ENCODE data around the gene YIF1A. TPM values are rescaled to one million over a fixed set of nuclear protein-coding genes. Genes with fewer than 3 reads are reported as not detected.
"Not testable (repeated sequence)": the region's sequence is repeated elsewhere in the genome, so short reads cannot be mapped to it uniquely, and the experiment has no call there.

YIF1A gene
- total RNA-seq, 2 experiments from 2014 or later = 57.2 to 73.4 TPM

DNA sequence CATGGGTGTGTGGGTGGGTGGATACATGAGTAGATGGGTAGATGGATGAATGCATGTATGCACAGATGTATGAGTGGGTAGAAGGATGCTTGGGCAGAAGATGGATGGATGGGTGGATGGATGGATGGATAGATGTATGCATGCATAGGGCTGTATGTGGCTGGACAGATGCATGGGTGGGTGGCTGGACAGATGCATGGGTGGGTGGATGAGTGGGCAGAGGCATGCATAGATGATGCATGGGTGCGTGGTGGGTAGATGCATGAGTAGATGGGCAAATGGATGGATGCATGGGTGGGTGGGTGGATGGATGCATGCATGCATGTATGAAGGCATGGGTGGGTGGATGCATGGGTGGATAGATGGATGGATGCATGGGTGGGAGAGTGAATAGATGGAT lies 34.7 kb upstream of the YIF1A start:
- Histone ChIP-seq H3K27ac (ENCODE audit: low read depth, low read length, poor library complexity, severe bottlenecking) (no peak overlapping the region), H3K4me3 (ENCODE audit: low read depth, low read length, poor library complexity, severe bottlenecking) (no peak overlapping the region), H4K20me1 (ENCODE audit: insufficient read depth, low read length) (no peaks in the 10 kb centered on the region), H3K4me1 (ENCODE audit: insufficient read depth, low read length, poor library complexity, severe bottlenecking) (peaks cover 48% of the 10 kb centered on the region), H3K36me3 (ENCODE audit: insufficient read depth, low read length) (no peaks in the 10 kb centered on the region), H3K9me3 (ENCODE audit: low read length) (no peaks in the 10 kb centered on the region), H3K79me2 (ENCODE audit: insufficient read depth, low read depth, low read length) (no peaks in the 10 kb centered on the region), H3K4me2 (ENCODE audit: low read length) (no peak overlapping the region), H2AFZ (ENCODE audit: low read length) (no peak overlapping the region), H3K9me2 (ENCODE audit: insufficient read depth, low read length) (no peaks in the 10 kb centered on the region)
- ChIA-PET POLR2A (interaction anchor here (0.6 kb wide), 1 partner anchor 57 kb away, joined by 3 read pairs; no protein-coding TSS in a partner anchor), CTCF (ENCODE audit: unreplicated experiment) (no interaction called here)
- TF ChIP-seq CTCF (conservative IDR thresholded peaks at IDR 0.05; ENCODE audit: low read length) = no peak
- TF ChIP-seq EZH2phosphoT487 (IDR thresholded peaks at IDR 0.05; ENCODE audit: borderline replicate concordance, low read depth, low read length) = no peak
- no TSS peak for BruUV-seq (replicated peaks)
- intact Hi-C loops (cut with micrococcal nuclease; ENCODE audit: unreplicated experiment) = no loop called here
- no peak for DNase-seq (ENCODE audit: low spot score)

GRCh38 chr11:66322732-66323427 lies 33.9 kb upstream of the YIF1A start:
- no TSS peak for BruUV-seq (replicated peaks)
- no peak overlapping the region for H3K27ac ChIP-seq (ENCODE audit: low read depth, low read length, poor library complexity, severe bottlenecking)
- H4K20me1 ChIP-seq (ENCODE audit: insufficient read depth, low read length) = no peaks in the 10 kb centered on the region
- H3K4me2 ChIP-seq (ENCODE audit: low read length) = no peak overlapping the region
- DNase-seq (ENCODE audit: low spot score) = no peak
- CTCF ChIA-PET (ENCODE audit: unreplicated experiment) = no interaction called here
- H3K79me2 ChIP-seq (ENCODE audit: insufficient read depth, low read depth, low read length) = no peaks in the 10 kb centered on the region
- intact Hi-C loops (cut with micrococcal nuclease; ENCODE audit: unreplicated experiment) = no loop called here
- H3K9me3 ChIP-seq (ENCODE audit: low read length) = no peaks in the 10 kb centered on the region
- no peak overlapping the region for H2AFZ ChIP-seq (ENCODE audit: low read length)
- POLR2A ChIA-PET = interaction anchor here (1.0 kb wide), 1 partner anchor 10 kb away, joined by 3 read pairs; no protein-coding TSS in a partner anchor
- no peak for TF ChIP-seq EZH2phosphoT487 (IDR thresholded peaks at IDR 0.05; ENCODE audit: borderline replicate concordance, low read depth, low read length)
- TF ChIP-seq CTCF (conservative IDR thresholded peaks at IDR 0.05; ENCODE audit: low read length) = no peak
- H3K9me2 ChIP-seq (ENCODE audit: insufficient read depth, low read length) = no peaks in the 10 kb centered on the region
- no peaks in the 10 kb centered on the region for H3K36me3 ChIP-seq (ENCODE audit: insufficient read depth, low read length)
- peaks cover 48% of the 10 kb centered on the region for H3K4me1 ChIP-seq (ENCODE audit: insufficient read depth, low read length, poor library complexity, severe bottlenecking)
- no peak overlapping the region for H3K4me3 ChIP-seq (ENCODE audit: low read depth, low read length, poor library complexity, severe bottlenecking)

- Histone ChIP-seq H3K4me3 (ENCODE audit: low read depth, low read length, poor library complexity, severe bottlenecking) (no peak overlapping the region), H2AFZ (ENCODE audit: low read length) (no peak overlapping the region), H3K9me2 (ENCODE audit: insufficient read depth, low read length) (no peaks in the 10 kb centered on the region), H4K20me1 (ENCODE audit: insufficient read depth, low read length) (no peaks in the 10 kb centered on the region), H3K36me3 (ENCODE audit: insufficient read depth, low read length) (no peaks in the 10 kb centered on the region), H3K9me3 (ENCODE audit: low read length) (no peaks in the 10 kb centered on the region), H3K79me2 (ENCODE audit: insufficient read depth, low read depth, low read length) (no peaks in the 10 kb centered on the region), H3K4me2 (ENCODE audit: low read length) (no peak overlapping the region), H3K27ac (ENCODE audit: low read depth, low read length, poor library complexity, severe bottlenecking) (no peak overlapping the region), H3K4me1 (ENCODE audit: insufficient read depth, low read length, poor library complexity, severe bottlenecking) (peaks cover 48% of the 10 kb centered on the region)
- POLR2A ChIA-PET = no interaction called here
- intact Hi-C loops (cut with micrococcal nuclease; ENCODE audit: unreplicated experiment) = no loop called here
- TF ChIP-seq CTCF (conservative IDR thresholded peaks at IDR 0.05; ENCODE audit: low read length) (no peak), EZH2phosphoT487 (IDR thresholded peaks at IDR 0.05; ENCODE audit: borderline replicate concordance, low read depth, low read length) (no peak)
- CTCF ChIA-PET (ENCODE audit: unreplicated experiment) = interaction anchor here (0.8 kb wide), 1 partner anchor 9 kb away, joined by 3 read pairs; no protein-coding TSS in a partner anchor
- no TSS peak for BruUV-seq (replicated peaks)
- DNase-seq (ENCODE audit: low spot score) = no peak
These were observed 32.7 kb upstream of the YIF1A start for GRCh38 chr11:66321606-66322005.

DNA sequence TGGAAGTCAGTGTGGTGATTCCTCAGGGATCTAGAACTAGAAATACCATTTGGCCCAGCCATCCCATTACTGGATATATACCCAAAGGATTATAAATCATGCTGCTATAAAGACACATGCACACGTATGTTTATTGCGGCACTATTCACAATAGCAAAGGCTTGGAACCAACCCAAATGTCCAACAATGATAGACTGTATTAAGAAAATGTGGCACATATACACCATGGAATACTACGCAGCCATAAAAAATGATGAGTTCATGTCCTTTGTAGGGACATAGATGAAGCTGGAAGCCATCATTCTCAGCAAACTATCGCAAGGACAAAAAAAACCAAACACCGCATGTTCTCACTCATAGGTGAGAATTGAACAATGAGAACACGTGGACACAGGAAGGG lies 31.8 kb upstream of the YIF1A start:
- H3K9me2 ChIP-seq (ENCODE audit: insufficient read depth, low read length); H3K27ac ChIP-seq (ENCODE audit: low read depth, low read length, poor library complexity, severe bottlenecking); H3K4me2 ChIP-seq (ENCODE audit: low read length); BruUV-seq (replicated peaks); H3K79me2 ChIP-seq (ENCODE audit: insufficient read depth, low read depth, low read length); CTCF ChIA-PET (ENCODE audit: unreplicated experiment); H2AFZ ChIP-seq (ENCODE audit: low read length); H3K36me3 ChIP-seq (ENCODE audit: insufficient read depth, low read length); H3K9me3 ChIP-seq (ENCODE audit: low read length); H3K4me3 ChIP-seq (ENCODE audit: low read depth, low read length, poor library complexity, severe bottlenecking); DNase-seq (ENCODE audit: low spot score); H4K20me1 ChIP-seq (ENCODE audit: insufficient read depth, low read length); POLR2A ChIA-PET; intact Hi-C loops (cut with micrococcal nuclease; ENCODE audit: unreplicated experiment): not testable (repeated sequence)
- H3K4me1 ChIP-seq (ENCODE audit: insufficient read depth, low read length, poor library complexity, severe bottlenecking) = peaks cover 39% of the 10 kb centered on the region
